OCI-LY7 (cell line): ENCODE measurements around the gene ABCC11.
"Not testable (repeated sequence)": the region's sequence is repeated elsewhere in the genome, so short reads cannot be mapped to it uniquely, and the experiment has no call there.

Experiments
- EZH2phosphoT487 ChIP-seq: fragments of 200-600 bp; sonication (generic); IDR thresholded peaks from 2 replicates; pipeline ENCODE4 v1.6.1; 2018; ENCODE audit warnings: low read depth, borderline replicate concordance, mild to moderate bottlenecking, mixed run types, antibody characterized with exemption, low read length, moderate library complexity, mixed read lengths
- TF ChIP-seq, protein P1 (sequence below): fragments of 200-600 bp; sonication (generic); conservative IDR thresholded peaks from 2 replicates; pipeline ENCODE4 v1.5.1; 2014; ENCODE audit warnings: mild to moderate bottlenecking, antibody characterized with exemption, low read length, moderate library complexity, mixed read lengths

GRCh38 chr16:48181746-48182520 is 65.4 kb downstream of the ABCC11 start:
- TF ChIP-seq, protein P1, sequence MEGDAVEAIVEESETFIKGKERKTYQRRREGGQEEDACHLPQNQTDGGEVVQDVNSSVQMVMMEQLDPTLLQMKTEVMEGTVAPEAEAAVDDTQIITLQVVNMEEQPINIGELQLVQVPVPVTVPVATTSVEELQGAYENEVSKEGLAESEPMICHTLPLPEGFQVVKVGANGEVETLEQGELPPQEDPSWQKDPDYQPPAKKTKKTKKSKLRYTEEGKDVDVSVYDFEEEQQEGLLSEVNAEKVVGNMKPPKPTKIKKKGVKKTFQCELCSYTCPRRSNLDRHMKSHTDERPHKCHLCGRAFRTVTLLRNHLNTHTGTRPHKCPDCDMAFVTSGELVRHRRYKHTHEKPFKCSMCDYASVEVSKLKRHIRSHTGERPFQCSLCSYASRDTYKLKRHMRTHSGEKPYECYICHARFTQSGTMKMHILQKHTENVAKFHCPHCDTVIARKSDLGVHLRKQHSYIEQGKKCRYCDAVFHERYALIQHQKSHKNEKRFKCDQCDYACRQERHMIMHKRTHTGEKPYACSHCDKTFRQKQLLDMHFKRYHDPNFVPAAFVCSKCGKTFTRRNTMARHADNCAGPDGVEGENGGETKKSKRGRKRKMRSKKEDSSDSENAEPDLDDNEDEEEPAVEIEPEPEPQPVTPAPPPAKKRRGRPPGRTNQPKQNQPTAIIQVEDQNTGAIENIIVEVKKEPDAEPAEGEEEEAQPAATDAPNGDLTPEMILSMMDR: not testable (repeated sequence)
- not testable (repeated sequence) for TF ChIP-seq EZH2phosphoT487
